Esophagus muscularis mucosa (tissue), 3 donors: ENCODE data around the gene IL17REL.

Source experiments
- CTCF ChIP-seq, 3 experiments: fragments of 200-600 bp in 2 of 3; fragments of 450-650 bp in 1 of 3; sonication (generic) in 2 of 3; IDR thresholded peaks; one replicate each; pipeline ENCODE4 v1.5.1; 2017 to 2019; ENCODE audit warnings: antibody characterized with exemption in 3 of 3, mild to moderate bottlenecking in 2 of 3, moderate library complexity in 1 of 3
- POLR2A ChIP-seq: fragments of 450-650 bp; IDR thresholded peaks from one replicate; pipeline ENCODE4 v1.6.1; 2017; ENCODE audit warnings: antibody characterized with exemption, moderate library complexity, mild to moderate bottlenecking, low read depth

- TF ChIP-seq CTCF (IDR thresholded peaks at IDR 0.05) (no peak), POLR2A (no peak)
These were observed 32.0 kb upstream of the IL17REL start for GRCh38 chr22:50044485-50045118.
